Measurements from ENCODE around the gene CFB. TPM values are rescaled to one million over a fixed set of nuclear protein-coding genes. Genes with fewer than 3 reads are reported as not detected.

Gene CFB
- total and polyA plus RNA-seq, 2 of the 13 experiments (the other 11 are each of a cell fraction or from before 2014, with no cell fraction given) = 171 to 513 TPM

GRCh38 chr6:31952140-31952805 lies 6.4 kb downstream of the CFB start (continued):
- TF ChIP-seq MLLT10 (CRISPR knock-in tag; IDR thresholded peaks at IDR 0.05) (no peak), ZNF280B (CRISPR knock-in tag; IDR thresholded peaks at IDR 0.05; ENCODE audit: borderline replicate concordance) (no peak), ZNF589 (CRISPR knock-in tag; conservative IDR thresholded peaks at IDR 0.05) (no peak), FOSL2 (CRISPR knock-in tag; IDR thresholded peaks at IDR 0.05) (peak; percentile 43), ZBED4 (CRISPR knock-in tag; IDR thresholded peaks at IDR 0.05; ENCODE audit: borderline replicate concordance) (0 out of 2 replicates have a peak, but pooled peaks have one; percentile 42), ZNF678 (CRISPR knock-in tag; IDR thresholded peaks at IDR 0.05) (no peak), ZFP36 (IDR thresholded peaks at IDR 0.05; ENCODE audit: borderline replicate concordance, low read depth, low read length, partially characterized antibody) (no peak), ZNF761 (CRISPR knock-in tag; conservative IDR thresholded peaks at IDR 0.05) (0 out of 2 replicates have a peak, but pooled peaks have one; percentile 41), JARID2 (CRISPR knock-in tag; IDR thresholded peaks at IDR 0.05; ENCODE audit: insufficient replicate concordance) (no peak), ZBTB37 (CRISPR knock-in tag; IDR thresholded peaks at IDR 0.05) (no peak), ZNF878 (CRISPR knock-in tag; IDR thresholded peaks at IDR 0.05) (no peak), PHF21A (CRISPR knock-in tag; IDR thresholded peaks at IDR 0.05) (no peak), POGZ (CRISPR knock-in tag; IDR thresholded peaks at IDR 0.05) (no peak)
- TF ChIP-seq, protein P1, sequence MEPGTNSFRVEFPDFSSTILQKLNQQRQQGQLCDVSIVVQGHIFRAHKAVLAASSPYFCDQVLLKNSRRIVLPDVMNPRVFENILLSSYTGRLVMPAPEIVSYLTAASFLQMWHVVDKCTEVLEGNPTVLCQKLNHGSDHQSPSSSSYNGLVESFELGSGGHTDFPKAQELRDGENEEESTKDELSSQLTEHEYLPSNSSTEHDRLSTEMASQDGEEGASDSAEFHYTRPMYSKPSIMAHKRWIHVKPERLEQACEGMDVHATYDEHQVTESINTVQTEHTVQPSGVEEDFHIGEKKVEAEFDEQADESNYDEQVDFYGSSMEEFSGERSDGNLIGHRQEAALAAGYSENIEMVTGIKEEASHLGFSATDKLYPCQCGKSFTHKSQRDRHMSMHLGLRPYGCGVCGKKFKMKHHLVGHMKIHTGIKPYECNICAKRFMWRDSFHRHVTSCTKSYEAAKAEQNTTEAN (CRISPR knock-in tag; conservative IDR thresholded peaks at IDR 0.05) = no peak
- TF ChIP-seq, protein P2, sequence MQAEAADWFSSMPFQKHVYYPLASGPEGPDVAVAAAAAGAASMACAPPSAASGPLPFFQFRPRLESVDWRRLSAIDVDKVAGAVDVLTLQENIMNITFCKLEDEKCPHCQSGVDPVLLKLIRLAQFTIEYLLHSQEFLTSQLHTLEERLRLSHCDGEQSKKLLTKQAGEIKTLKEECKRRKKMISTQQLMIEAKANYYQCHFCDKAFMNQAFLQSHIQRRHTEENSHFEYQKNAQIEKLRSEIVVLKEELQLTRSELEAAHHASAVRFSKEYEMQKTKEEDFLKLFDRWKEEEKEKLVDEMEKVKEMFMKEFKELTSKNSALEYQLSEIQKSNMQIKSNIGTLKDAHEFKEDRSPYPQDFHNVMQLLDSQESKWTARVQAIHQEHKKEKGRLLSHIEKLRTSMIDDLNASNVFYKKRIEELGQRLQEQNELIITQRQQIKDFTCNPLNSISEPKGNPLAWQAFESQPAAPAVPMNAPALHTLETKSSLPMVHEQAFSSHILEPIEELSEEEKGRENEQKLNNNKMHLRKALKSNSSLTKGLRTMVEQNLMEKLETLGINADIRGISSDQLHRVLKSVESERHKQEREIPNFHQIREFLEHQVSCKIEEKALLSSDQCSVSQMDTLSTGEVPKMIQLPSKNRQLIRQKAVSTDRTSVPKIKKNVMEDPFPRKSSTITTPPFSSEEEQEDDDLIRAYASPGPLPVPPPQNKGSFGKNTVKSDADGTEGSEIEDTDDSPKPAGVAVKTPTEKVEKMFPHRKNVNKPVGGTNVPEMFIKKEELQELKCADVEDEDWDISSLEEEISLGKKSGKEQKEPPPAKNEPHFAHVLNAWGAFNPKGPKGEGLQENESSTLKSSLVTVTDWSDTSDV (CRISPR knock-in tag; IDR thresholded peaks at IDR 0.05) = no peak
